GM12801 (cell line): Measurements from ENCODE around the gene UGCG.

Experiments used
- TF ChIP-seq, protein P1 (sequence below): IDR thresholded peaks from one replicate; pipeline ENCODE4 v1.5.1; 2011; ENCODE audit warnings: control low read depth; ENCODE audit not compliant: insufficient read length; ENCODE audit errors: extremely low read depth

Gene UGCG

GRCh38 chr9:111904026-111904425 is 7.4 kb downstream of the UGCG start:
- TF ChIP-seq, protein P1, sequence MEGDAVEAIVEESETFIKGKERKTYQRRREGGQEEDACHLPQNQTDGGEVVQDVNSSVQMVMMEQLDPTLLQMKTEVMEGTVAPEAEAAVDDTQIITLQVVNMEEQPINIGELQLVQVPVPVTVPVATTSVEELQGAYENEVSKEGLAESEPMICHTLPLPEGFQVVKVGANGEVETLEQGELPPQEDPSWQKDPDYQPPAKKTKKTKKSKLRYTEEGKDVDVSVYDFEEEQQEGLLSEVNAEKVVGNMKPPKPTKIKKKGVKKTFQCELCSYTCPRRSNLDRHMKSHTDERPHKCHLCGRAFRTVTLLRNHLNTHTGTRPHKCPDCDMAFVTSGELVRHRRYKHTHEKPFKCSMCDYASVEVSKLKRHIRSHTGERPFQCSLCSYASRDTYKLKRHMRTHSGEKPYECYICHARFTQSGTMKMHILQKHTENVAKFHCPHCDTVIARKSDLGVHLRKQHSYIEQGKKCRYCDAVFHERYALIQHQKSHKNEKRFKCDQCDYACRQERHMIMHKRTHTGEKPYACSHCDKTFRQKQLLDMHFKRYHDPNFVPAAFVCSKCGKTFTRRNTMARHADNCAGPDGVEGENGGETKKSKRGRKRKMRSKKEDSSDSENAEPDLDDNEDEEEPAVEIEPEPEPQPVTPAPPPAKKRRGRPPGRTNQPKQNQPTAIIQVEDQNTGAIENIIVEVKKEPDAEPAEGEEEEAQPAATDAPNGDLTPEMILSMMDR = no peak

- TF ChIP-seq, protein P1 = no peak
Measured at GRCh38 chr9:111904891-111905291, 8.3 kb downstream of the UGCG start.

- TF ChIP-seq, protein P1 = no peak
Measured at GRCh38 chr9:111907147-111907546, 10.5 kb downstream of the UGCG start.

GRCh38 chr9:111909444-111909843 is 12.8 kb downstream of the UGCG start:
- TF ChIP-seq, protein P1 = no peak

DNA sequence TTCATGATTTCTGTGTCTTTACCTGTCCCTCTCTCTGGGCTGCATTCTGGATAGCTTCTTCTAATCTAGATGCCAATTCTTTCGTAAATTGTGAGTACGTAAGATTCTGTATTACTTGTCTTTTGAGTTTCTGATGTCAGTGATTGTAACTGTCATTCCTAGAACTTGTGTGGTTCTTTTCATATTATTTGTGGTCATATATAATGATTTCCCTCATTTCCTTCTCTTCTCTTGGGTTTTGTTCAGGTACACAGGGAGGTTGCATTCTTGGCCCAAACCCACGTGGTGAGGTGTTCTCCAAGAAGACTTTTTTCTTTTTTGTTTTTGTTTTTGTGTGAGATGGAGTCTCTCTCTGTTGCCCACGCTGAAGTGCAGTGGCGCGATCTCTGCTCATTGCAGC is 13.8 kb downstream of the UGCG start:
- TF ChIP-seq, protein P1 = no peak

DNA sequence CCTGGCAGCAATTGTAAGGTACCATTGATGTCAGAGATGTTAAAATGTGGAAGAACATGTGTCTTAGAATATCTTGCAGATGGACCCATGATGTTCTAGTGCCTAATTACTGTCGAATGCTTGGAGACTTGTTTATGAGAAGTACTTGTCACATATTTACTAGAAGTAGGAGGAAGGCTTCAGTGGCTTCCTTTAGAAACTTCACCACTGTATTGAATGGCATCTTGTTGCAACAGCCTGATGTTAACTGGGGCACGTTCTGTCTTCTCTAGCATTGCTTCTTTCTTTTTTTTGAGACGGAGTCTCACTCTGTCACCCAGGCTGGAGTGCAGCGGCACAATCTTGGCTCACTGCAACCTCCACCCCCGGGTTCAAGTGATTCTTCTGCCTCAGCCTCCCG is 16.5 kb downstream of the UGCG start:
- TF ChIP-seq, protein P1 = no peak

- TF ChIP-seq, protein P1 = no peak
Measured at GRCh38 chr9:111914749-111915424, 18.3 kb downstream of the UGCG start.
